ENCODE results near the gene AGO3. TPM values are rescaled to one million over a fixed set of nuclear protein-coding genes. Genes with fewer than 3 reads are reported as not detected.

Gene AGO3
- total and polyA plus RNA-seq, 2 donors (not counting 3 experiments of a cell fraction or from before 2014, with no cell fraction given), result 10.4 to 21.1 TPM

GRCh38 chr1:36118447-36119204, 187.7 kb downstream of the AGO3 start:
- no peak overlapping the region for H3K27ac ChIP-seq (ENCODE audit: insufficient read depth, low read depth, low read length)
- no peak overlapping the region for H3K4me3 ChIP-seq (replicated peaks in 1 of 3; ENCODE audit: insufficient read depth in 1 of 3, low read depth in 1 of 3, low read length in 3 of 3)
- no peaks in the 10 kb centered on the region for H3K9me1 ChIP-seq (replicated peaks; ENCODE audit: control insufficient read depth, extremely low read depth, insufficient read depth, low read length)
- dilution Hi-C loops (cut with MboI; ENCODE audit: extremely low pct_ligation_motif_present, low sequenced_read_pairs) (no loop called here), intact Hi-C loops (cut with micrococcal nuclease) (no loop called here)
- no peaks in the 10 kb centered on the region for H4K20me1 ChIP-seq (replicated peaks; ENCODE audit: control insufficient read depth, extremely low read depth, insufficient read depth, low read length)
- H3K9me3 ChIP-seq (replicated peaks; ENCODE audit: control insufficient read depth, insufficient read depth, low read length), result no peaks in the 10 kb centered on the region
- DNase-seq (ENCODE audit: low read depth, low spot score) (no peak), FAIRE-seq (no peak)
- no peaks in the 10 kb centered on the region for H3K4me1 ChIP-seq (ENCODE audit: control insufficient read depth, extremely low read depth, insufficient read depth, low read length)
- CTCF ChIA-PET, result interaction anchor here (1.2 to 2.8 kb wide), 6 partner anchors 10 to 23 kb away, joined by 3 to 15 read pairs (median 6); no protein-coding TSS in a partner anchor
- H3K36me3 ChIP-seq (ENCODE audit: control insufficient read depth in 2 of 2, extremely low read depth in 1 of 2, insufficient read depth in 2 of 2, low read length in 2 of 2), result no peaks in the 10 kb centered on the region
- POLR2A ChIA-PET, result interaction anchor here (1.6 kb wide), 1 partner anchor 9 kb away, joined by 3 read pairs; no protein-coding TSS in a partner anchor
- no peaks in the 10 kb centered on the region for H3K79me2 ChIP-seq (ENCODE audit: control insufficient read depth, insufficient read depth, low read length)
- no TSS peak for BruUV-seq (replicated peaks)
- no peak for TF ChIP-seq FOS (IDR thresholded peaks at IDR 0.05; ENCODE audit: borderline replicate concordance, insufficient read depth, low read length)
- TF ChIP-seq GATA2 (IDR thresholded peaks at IDR 0.05; ENCODE audit: insufficient read depth, insufficient read length, low read depth, low read length), result no peak
- no peak for TF ChIP-seq POLR2AphosphoS5 (IDR thresholded peaks at IDR 0.05; ENCODE audit: insufficient read depth, low read depth, low read length)
- TF ChIP-seq, protein P1, sequence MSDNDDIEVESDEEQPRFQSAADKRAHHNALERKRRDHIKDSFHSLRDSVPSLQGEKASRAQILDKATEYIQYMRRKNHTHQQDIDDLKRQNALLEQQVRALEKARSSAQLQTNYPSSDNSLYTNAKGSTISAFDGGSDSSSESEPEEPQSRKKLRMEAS (IDR thresholded peaks at IDR 0.05; ENCODE audit: insufficient read depth, insufficient read length), result no peak
- no peak for TF ChIP-seq EZH2 (IDR thresholded peaks at IDR 0.05; ENCODE audit: borderline replicate concordance, low read depth, low read length, severe bottlenecking)
- TF ChIP-seq JUN (IDR thresholded peaks at IDR 0.05; ENCODE audit: borderline replicate concordance, insufficient read depth, insufficient read length, low read depth), result no peak
- TF ChIP-seq POLR2A (IDR thresholded peaks at IDR 0.05; ENCODE audit: low read depth, low read length), result no peak
- TF ChIP-seq MYC (IDR thresholded peaks at IDR 0.05; ENCODE audit: low read depth, low read length), result no peak
- TF ChIP-seq CTCF (IDR thresholded peaks at IDR 0.05; ENCODE audit: extremely low read depth in 1 of 2, insufficient read depth in 1 of 2, low read depth in 1 of 2, low read length in 2 of 2), result no peak
- H3K9ac ChIP-seq (replicated peaks; ENCODE audit: extremely low read depth, insufficient read depth, low read length), result no peak overlapping the region
- H2AFZ ChIP-seq (ENCODE audit: low read depth, low read length), result no peak overlapping the region
- H3K27me3 ChIP-seq (ENCODE audit: control insufficient read depth in 2 of 2, insufficient read depth in 2 of 2, low read length in 2 of 2), result no peaks in the 10 kb centered on the region
- H3K4me2 ChIP-seq (ENCODE audit: insufficient read depth, low read length), result no peak overlapping the region

All from endothelial cell of umbilical vein (primary cell).